H1 (cell line): Measurements from ENCODE around the gene DGKD. TPM values are rescaled to one million over a fixed set of nuclear protein-coding genes. Genes with fewer than 3 reads are reported as not detected.

Experiments used
- BCL11A ChIP-seq, 2 experiments: IDR thresholded peaks; one replicate each; pipeline ENCODE4 v1.6.1; 2011; ENCODE audit warnings: low read depth in 2 of 2, low read length in 2 of 2, mild to moderate bottlenecking in 2 of 2
- CTBP2 ChIP-seq: IDR thresholded peaks from 2 replicates; pipeline ENCODE4 v1.7.0; 2011; ENCODE audit warnings: borderline replicate concordance, mild to moderate bottlenecking, moderate library complexity, mixed read lengths, low read length; ENCODE audit not compliant: insufficient read depth, insufficient read length
- HDAC2 ChIP-seq, 2 experiments: fragments of 300-600 bp in 1 of 2; sonication (generic) in 1 of 2; IDR thresholded peaks; 2 replicates each; pipeline ENCODE4 v1.6.1; 2011 to 2012; ENCODE audit warnings: low read depth in 2 of 2, low read length in 2 of 2, mild to moderate bottlenecking in 2 of 2, moderate library complexity in 2 of 2, borderline replicate concordance in 1 of 2, inconsistent platforms in 1 of 2
- PHF8 ChIP-seq: fragments of 200-600 bp; sonication (generic); conservative IDR thresholded peaks from 2 replicates; pipeline ENCODE4 v1.7.1; 2012; ENCODE audit warnings: low read depth, mild to moderate bottlenecking, inconsistent platforms, low read length, moderate library complexity
- polyA plus RNA-seq, 7 experiments: library from polyadenylated mRNA; depleted of rRNA in 3 of 7; stranded (reverse) in 5 of 7; unstranded in 2 of 7; fragments of >200 nt in 5 of 7; fragments of 200-250 nt in 2 of 7; gene quantifications; 1 replicate in 5 of 7; 2 replicates in 1 of 7; 4 replicates in 1 of 7; pipeline versions ENCODE4 v1.2.1 to v1.2.3, GENCODE V29; 2011 to 2013; ENCODE audit warnings: missing spikeins in 2 of 7, mixed read lengths in 2 of 7
- total RNA-seq: library from RNA; stranded (reverse); fragmentation: NEBNext Ultra II Directional; extraction: Animal tissue kit (Norgen Biotek cat#: 25700); gene quantifications from 2 replicates; pipeline ENCODE4 v1.2.1, GENCODE V29; 2021
- TF ChIP-seq, protein P1 (sequence below): fragments of 300-600 bp; sonication (generic); IDR thresholded peaks from 2 replicates; pipeline ENCODE4 v1.7.1; 2012; ENCODE audit warnings: low read length, moderate library complexity, mild to moderate bottlenecking, inconsistent platforms; ENCODE audit not compliant: insufficient replicate concordance
- TF ChIP-seq, protein P2 (sequence below): IDR thresholded peaks from 2 replicates; pipeline ENCODE4 v1.6.1; 2012; ENCODE audit warnings: inconsistent platforms

The DGKD gene
- total and polyA plus RNA-seq, 2 of the 8 experiments (the other 6 are each of a cell fraction or from before 2014, with no cell fraction given): 7.7 to 30.9 TPM

DNA sequence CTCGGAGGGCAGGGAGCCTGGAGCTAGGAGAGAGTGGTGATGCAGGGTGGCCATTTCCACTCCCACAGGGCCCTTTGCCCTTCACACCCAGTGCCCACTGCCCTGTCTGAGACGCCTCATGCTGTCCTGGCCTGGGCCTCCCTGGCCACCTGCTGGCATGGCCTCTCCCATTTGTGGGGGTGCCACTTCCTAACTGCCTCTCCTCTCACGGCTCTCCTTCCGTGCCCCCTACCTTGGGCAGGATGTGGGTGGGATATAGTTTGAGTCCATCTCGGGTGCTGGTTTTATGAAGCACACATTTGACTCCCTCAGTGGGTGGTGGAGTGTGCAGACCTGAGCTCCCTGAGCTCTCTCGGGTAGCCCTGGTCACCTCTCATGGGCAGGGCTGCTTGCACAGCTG is 46.0 kb downstream of the DGKD start (continued):
- TF ChIP-seq, protein P1, sequence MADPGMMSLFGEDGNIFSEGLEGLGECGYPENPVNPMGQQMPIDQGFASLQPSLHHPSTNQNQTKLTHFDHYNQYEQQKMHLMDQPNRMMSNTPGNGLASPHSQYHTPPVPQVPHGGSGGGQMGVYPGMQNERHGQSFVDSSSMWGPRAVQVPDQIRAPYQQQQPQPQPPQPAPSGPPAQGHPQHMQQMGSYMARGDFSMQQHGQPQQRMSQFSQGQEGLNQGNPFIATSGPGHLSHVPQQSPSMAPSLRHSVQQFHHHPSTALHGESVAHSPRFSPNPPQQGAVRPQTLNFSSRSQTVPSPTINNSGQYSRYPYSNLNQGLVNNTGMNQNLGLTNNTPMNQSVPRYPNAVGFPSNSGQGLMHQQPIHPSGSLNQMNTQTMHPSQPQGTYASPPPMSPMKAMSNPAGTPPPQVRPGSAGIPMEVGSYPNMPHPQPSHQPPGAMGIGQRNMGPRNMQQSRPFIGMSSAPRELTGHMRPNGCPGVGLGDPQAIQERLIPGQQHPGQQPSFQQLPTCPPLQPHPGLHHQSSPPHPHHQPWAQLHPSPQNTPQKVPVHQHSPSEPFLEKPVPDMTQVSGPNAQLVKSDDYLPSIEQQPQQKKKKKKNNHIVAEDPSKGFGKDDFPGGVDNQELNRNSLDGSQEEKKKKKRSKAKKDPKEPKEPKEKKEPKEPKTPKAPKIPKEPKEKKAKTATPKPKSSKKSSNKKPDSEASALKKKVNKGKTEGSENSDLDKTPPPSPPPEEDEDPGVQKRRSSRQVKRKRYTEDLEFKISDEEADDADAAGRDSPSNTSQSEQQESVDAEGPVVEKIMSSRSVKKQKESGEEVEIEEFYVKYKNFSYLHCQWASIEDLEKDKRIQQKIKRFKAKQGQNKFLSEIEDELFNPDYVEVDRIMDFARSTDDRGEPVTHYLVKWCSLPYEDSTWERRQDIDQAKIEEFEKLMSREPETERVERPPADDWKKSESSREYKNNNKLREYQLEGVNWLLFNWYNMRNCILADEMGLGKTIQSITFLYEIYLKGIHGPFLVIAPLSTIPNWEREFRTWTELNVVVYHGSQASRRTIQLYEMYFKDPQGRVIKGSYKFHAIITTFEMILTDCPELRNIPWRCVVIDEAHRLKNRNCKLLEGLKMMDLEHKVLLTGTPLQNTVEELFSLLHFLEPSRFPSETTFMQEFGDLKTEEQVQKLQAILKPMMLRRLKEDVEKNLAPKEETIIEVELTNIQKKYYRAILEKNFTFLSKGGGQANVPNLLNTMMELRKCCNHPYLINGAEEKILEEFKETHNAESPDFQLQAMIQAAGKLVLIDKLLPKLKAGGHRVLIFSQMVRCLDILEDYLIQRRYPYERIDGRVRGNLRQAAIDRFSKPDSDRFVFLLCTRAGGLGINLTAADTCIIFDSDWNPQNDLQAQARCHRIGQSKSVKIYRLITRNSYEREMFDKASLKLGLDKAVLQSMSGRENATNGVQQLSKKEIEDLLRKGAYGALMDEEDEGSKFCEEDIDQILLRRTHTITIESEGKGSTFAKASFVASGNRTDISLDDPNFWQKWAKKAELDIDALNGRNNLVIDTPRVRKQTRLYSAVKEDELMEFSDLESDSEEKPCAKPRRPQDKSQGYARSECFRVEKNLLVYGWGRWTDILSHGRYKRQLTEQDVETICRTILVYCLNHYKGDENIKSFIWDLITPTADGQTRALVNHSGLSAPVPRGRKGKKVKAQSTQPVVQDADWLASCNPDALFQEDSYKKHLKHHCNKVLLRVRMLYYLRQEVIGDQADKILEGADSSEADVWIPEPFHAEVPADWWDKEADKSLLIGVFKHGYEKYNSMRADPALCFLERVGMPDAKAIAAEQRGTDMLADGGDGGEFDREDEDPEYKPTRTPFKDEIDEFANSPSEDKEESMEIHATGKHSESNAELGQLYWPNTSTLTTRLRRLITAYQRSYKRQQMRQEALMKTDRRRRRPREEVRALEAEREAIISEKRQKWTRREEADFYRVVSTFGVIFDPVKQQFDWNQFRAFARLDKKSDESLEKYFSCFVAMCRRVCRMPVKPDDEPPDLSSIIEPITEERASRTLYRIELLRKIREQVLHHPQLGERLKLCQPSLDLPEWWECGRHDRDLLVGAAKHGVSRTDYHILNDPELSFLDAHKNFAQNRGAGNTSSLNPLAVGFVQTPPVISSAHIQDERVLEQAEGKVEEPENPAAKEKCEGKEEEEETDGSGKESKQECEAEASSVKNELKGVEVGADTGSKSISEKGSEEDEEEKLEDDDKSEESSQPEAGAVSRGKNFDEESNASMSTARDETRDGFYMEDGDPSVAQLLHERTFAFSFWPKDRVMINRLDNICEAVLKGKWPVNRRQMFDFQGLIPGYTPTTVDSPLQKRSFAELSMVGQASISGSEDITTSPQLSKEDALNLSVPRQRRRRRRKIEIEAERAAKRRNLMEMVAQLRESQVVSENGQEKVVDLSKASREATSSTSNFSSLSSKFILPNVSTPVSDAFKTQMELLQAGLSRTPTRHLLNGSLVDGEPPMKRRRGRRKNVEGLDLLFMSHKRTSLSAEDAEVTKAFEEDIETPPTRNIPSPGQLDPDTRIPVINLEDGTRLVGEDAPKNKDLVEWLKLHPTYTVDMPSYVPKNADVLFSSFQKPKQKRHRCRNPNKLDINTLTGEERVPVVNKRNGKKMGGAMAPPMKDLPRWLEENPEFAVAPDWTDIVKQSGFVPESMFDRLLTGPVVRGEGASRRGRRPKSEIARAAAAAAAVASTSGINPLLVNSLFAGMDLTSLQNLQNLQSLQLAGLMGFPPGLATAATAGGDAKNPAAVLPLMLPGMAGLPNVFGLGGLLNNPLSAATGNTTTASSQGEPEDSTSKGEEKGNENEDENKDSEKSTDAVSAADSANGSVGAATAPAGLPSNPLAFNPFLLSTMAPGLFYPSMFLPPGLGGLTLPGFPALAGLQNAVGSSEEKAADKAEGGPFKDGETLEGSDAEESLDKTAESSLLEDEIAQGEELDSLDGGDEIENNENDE: no peak
- TF ChIP-seq CTBP2: no peak
- TF ChIP-seq PHF8: no peak
- TF ChIP-seq, protein P2, sequence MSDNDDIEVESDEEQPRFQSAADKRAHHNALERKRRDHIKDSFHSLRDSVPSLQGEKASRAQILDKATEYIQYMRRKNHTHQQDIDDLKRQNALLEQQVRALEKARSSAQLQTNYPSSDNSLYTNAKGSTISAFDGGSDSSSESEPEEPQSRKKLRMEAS: no peak
- TF ChIP-seq HDAC2 (IDR thresholded peaks at IDR 0.05; ENCODE audit: borderline replicate concordance in 1 of 2, low read depth in 2 of 2, low read length in 2 of 2): no peak
- TF ChIP-seq BCL11A (IDR thresholded peaks at IDR 0.05; ENCODE audit: low read depth in 2 of 2, low read length in 2 of 2): no peak
